HG03064 (cell line): ENCODE data around the gene DACH1.
"Not testable (repeated sequence)": the region's sequence is repeated elsewhere in the genome, so short reads cannot be mapped to it uniquely, and the experiment has no call there.

ENCODE experiments used
- ATAC-seq: cut with Tn5 transposase; IDR thresholded peaks from one replicate; pipeline ENCODE4 v1.9.1; 2021; ENCODE audit warnings: low read depth; ENCODE audit not compliant: unreplicated experiment

Gene DACH1

GRCh38 chr13:71785361-71785760 lies 81.6 kb downstream of the DACH1 start:
- no peak for ATAC-seq

- ATAC-seq = no peak
Observed at GRCh38 chr13:71780546-71780945, 86.5 kb downstream of the DACH1 start.

DNA sequence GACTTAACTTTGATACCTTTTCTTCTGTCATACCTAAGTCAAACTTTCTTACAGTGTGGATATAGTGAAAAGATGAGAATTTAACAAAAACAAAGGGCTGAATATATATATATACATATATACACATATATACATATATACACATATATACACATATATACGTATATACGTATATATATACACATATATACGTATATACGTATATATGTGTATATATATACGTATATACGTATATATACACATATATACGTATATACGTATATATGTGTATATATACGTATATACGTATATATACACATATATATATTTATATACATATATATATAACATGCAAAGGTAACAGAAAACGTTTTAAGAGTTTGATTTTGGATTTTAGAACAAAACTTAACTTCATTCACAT lies 88.0 kb downstream of the DACH1 start:
- not testable (repeated sequence) for ATAC-seq

DNA sequence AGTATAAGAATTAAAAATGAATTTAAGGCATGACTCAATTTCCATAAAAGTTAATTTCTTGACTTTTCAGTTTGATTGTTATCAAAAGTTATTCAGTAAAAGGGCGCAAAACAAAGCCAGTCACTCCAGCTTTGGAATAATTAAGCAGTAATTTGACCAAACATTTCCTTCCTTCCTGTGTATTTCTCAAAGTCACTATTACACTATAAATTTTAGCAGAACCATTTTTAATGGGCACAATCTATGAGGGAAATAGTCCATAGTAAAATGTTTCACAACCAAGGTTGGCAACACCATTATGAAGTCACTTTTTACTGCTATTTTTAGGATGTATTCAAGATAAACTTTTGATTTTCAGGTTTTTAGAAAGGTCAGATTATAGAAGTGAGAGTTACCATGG lies 91.0 kb downstream of the DACH1 start:
- no peak for ATAC-seq

- no peak for ATAC-seq
Observed at GRCh38 chr13:71774863-71775262, 92.1 kb downstream of the DACH1 start.

- no peak for ATAC-seq
Observed at GRCh38 chr13:71773531-71773930, 93.5 kb downstream of the DACH1 start.

DNA sequence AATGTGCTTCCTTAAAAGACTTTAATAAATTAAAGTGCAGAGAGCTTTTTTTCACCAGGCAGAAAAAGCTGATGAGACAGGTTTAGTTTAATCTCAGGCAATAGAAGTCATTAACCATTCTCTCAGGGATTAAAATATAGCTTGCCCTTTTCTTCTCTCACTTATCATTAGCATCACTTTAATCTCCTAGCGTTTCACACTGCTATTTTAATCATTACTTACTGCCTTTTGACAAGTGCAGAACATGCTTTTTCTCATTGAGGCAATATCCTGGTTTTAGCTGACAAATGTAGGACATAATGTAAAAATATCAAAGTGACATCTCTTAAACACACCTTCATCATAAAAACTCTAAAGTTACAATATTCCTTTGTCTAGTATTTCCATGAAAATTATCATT lies 94.6 kb downstream of the DACH1 start:
- ATAC-seq = no peak

DNA sequence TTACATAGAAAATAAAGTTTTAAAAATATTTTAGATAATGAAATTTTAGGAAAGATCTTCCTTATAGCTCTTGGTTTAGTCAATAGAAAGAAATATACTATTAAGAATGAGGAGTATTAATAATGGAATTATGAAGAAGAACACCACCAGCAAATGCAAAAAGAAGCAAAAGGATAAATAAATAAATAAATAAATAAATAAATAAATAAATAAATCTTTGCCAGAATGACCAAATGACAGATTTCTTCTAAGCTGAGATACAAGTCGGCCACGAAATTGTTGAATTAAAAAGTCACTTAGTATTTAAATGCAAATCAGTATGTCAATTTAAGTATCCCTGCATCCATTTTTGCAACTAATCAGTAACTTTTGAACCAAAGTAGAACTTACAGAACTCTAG lies 95.9 kb downstream of the DACH1 start:
- no peak for ATAC-seq

GRCh38 chr13:71770710-71771109 lies 96.3 kb downstream of the DACH1 start:
- ATAC-seq = no peak

DNA sequence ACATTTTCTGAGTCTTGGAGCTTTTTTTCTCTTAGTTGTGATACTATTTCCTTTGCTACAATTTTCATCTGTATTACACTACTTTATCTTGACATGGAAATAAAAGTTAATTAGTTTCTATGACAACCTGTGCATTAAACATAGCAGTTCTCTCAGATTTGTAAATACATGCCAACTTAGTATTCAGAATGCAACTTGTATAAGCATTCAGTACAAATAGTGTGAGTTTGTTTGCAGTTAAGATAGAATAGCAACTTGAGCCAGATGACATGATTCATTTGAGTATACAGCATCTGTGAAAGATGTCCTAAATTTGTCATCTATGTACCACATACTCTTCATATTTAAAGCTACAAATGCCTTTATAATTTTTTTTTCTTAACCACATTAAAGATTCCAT lies 98.1 kb downstream of the DACH1 start:
- ATAC-seq = no peak

GRCh38 chr13:71759651-71760511 lies 107.1 kb downstream of the DACH1 start:
- ATAC-seq = no peak

DNA sequence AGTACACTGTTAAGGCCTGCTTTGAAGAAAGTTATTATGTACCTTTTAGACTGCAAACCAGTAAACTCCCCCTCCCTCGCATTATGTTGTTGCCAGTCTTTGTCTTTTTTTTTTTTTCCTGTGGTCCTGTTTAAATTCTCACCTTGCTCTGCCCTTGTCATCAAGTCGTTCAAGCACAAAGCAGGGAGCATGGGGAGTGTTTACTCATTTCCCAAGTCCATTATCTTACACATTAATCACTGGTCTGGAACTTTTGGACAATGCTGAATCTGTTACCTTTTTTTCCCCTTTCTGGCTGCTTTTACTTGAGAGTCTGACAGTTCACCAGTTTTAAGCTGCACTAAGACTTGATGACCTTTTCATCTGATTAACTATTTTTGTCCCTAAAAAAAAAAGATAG lies 108.2 kb downstream of the DACH1 start:
- ATAC-seq = no peak

DNA sequence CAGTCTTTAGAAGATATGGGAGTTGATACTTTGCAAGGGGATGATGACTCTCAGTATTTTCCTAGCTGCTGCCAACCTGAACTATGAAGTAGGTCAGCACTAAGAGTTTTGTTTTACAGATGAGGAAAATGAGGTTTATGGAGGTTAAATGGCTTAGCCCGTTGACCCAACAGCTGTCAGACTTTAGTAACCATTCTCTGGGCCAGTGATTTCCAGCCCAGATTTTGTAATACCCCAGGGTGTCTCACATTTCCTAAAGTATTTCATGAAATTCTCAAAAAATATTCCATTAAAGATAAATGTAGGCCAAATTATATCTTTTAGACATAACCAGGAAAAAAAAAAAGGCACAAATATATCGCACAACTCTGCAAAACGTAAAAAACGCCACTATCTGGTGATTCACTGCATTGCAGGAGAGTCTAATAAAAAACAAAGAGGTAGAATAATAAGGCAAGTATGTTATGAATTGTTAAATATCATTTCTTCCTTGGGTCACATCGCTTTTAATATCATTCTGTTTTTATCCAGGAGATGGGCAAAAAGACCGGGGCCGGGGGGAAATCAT lies 112.5 kb downstream of the DACH1 start:
- no peak for ATAC-seq

GRCh38 chr13:71752775-71753513 lies 114.1 kb downstream of the DACH1 start:
- no peak for ATAC-seq

DNA sequence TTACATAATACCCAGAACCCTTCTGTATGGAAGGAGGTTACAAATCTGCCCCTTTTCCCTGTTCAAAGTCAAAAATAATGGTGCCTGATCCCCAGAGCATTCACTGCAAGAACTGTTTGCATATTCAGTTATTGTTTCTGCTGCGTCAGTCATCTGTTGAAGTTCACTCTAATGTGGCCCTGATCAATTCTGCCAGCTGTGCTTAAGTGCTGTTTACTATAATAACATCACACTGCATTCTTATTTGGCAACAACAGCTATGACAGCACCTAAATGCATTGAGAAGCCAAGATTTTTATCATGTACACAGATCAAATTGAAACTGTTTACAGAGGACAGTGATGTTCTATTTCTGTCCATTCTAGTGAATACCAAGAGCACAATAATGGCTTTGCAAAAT lies 115.9 kb downstream of the DACH1 start:
- no peak for ATAC-seq

DNA sequence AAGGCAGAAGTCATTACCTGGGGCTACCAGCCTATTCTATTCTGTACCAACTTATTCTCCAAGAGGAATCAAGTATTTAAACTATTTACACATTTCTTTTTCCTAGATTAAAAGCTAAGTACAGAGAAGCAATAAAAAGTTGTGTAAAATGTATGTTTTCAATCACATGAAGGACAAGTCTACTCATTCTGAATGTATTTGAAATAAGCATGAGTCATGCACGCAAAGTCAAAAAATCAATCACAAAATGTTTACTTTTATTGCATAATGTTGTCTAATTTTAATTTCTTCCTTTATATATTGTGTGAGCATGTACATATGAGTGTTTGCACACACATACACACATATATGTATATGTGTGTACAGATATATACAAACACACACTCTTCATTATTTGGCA lies 136.7 kb downstream of the DACH1 start:
- ATAC-seq = no peak

- ATAC-seq = no peak
Observed at GRCh38 chr13:71729441-71729840, 137.6 kb downstream of the DACH1 start.

- no peak for ATAC-seq
Observed at GRCh38 chr13:71727662-71728061, 139.3 kb downstream of the DACH1 start.

GRCh38 chr13:71727042-71727441 lies 140.0 kb downstream of the DACH1 start:
- ATAC-seq = no peak

DNA sequence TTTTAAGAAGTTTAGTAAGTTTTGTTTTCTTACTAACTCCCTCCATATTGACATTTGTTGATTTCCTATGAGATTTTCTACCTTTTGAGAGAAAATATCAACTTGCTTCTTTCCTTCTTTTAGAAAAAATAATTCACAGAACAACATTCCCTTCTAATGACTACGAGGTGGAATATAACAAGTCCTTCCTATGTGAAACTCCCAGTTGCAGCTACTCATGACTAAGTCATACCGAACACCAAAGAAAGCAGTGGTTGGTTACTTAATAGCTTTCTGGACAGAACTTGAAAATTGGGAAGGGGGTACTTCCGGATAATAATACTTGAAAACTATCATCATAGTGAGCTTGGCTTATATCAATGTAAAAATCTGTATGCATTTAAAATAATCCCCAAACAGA lies 144.8 kb downstream of the DACH1 start:
- ATAC-seq = no peak

GRCh38 chr13:71721104-71721503 lies 145.9 kb downstream of the DACH1 start:
- no peak for ATAC-seq

GRCh38 chr13:71718931-71719330 lies 148.1 kb downstream of the DACH1 start:
- no peak for ATAC-seq
